GM13976 (cell line): ENCODE data around the gene CTDSP1.

Source experiments
- DNase-seq: peaks from one replicate; pipeline ENCODE4 v3.0.0; 2012; ENCODE audit warnings: low spot score
- CTCF ChIP-seq: IDR thresholded peaks from 2 replicates; pipeline ENCODE4 v1.5.1; 2012; ENCODE audit warnings: borderline replicate concordance, mild to moderate bottlenecking; ENCODE audit not compliant: insufficient read depth; ENCODE audit errors: extremely low read depth, missing control alignments, control extremely low read depth
- in situ Hi-C: fragments of 300-500 bp; cut with MboI; formaldehyde crosslinking; loops from one replicate; pipeline ENCODE4 v1.12.0; 2022; ENCODE audit warnings: low sequenced_read_pairs, mixed read lengths, inconsistent platforms; ENCODE audit not compliant: unreplicated experiment

CTDSP1 gene

GRCh38 chr2:218432676-218433365 is 33.2 kb downstream of the CTDSP1 start:
- in situ Hi-C loops, result no loop called here
- no peak for DNase-seq
- TF ChIP-seq CTCF, result no peak

GRCh38 chr2:218434456-218434855 is 34.8 kb downstream of the CTDSP1 start:
- DNase-seq, result no peak
- in situ Hi-C loops, result no loop called here

GRCh38 chr2:218435003-218435982 is 35.6 kb downstream of the CTDSP1 start:
- TF ChIP-seq CTCF, result no peak
- DNase-seq, result no peak
- in situ Hi-C loops, result no loop called here

More at GRCh38 chr2:218434456-218434855, 34.8 kb downstream of the CTDSP1 start:
- TF ChIP-seq CTCF, result no peak

- no peak for TF ChIP-seq CTCF
- in situ Hi-C loops, result no loop called here
- DNase-seq, result no peak
These were observed 37.3 kb downstream of the CTDSP1 start for GRCh38 chr2:218436992-218437391.

- DNase-seq, result no peak
- no peak for TF ChIP-seq CTCF
- in situ Hi-C loops, result no loop called here
These were observed 38.3 kb downstream of the CTDSP1 start for GRCh38 chr2:218437969-218438368.

GRCh38 chr2:218438596-218438995 is 38.9 kb downstream of the CTDSP1 start:
- DNase-seq, result peak; percentile 33
- in situ Hi-C loops, result no loop called here
- TF ChIP-seq CTCF, result no peak
